Activated CD8-positive, alpha-beta T cell treated with anti-CD3 and anti-CD28 coated beads for 36 hours (primary cell): Measurements from ENCODE around the gene ERG. TPM values are rescaled to one million over a fixed set of nuclear protein-coding genes. Genes with fewer than 3 reads are reported as not detected.

Experiments
- ATAC-seq: fragments of 200-7000 bp; cut with Tn5 transposase; one replicate; pipeline ENCODE4 v1.10.0; 2021; ENCODE audit warnings: mild to moderate bottlenecking, moderate library complexity
- CTCF ChIA-PET: fragments of 350-600 bp; sonication (Branson Sonifier 250); formaldehyde crosslinking; loops from one replicate; lab custom pipeline; 2021; ENCODE audit warnings: antibody characterized with exemption; lab: Charles Lee
- POLR2A ChIA-PET: fragments of 350-600 bp; sonication (Branson Sonifier 250); formaldehyde crosslinking; loops from one replicate; lab custom pipeline; 2021; ENCODE audit warnings: antibody characterized with exemption; lab: Charles Lee
- DNase-seq: peaks from one replicate; pipeline ENCODE4 v3.0.0-alpha.2; 2020
- H3K27ac Mint-ChIP-seq: one replicate; pipeline ENCODE4 v1.8.0; 2021; ENCODE audit warnings: mild to moderate bottlenecking, mixed read lengths
- H3K27me3 Mint-ChIP-seq: one replicate; pipeline ENCODE4 v1.8.0; 2021; ENCODE audit warnings: mixed read lengths
- H3K36me3 Mint-ChIP-seq: one replicate; pipeline ENCODE4 v1.8.0; 2021; ENCODE audit warnings: low read depth, mixed read lengths
- H3K4me1 Mint-ChIP-seq: one replicate; pipeline ENCODE4 v1.8.0; 2021; ENCODE audit warnings: low read depth, mixed read lengths
- H3K4me3 Mint-ChIP-seq: one replicate; pipeline ENCODE4 v1.8.0; 2021; ENCODE audit warnings: mild to moderate bottlenecking, moderate library complexity, mixed read lengths
- H3K9me3 Mint-ChIP-seq: one replicate; pipeline ENCODE4 v1.8.0; 2021; ENCODE audit warnings: mixed read lengths
- CTCF ChIP-seq: fragments of 200-600 bp; IDR thresholded peaks from one replicate; pipeline ENCODE4 v1.8.0; 2022; ENCODE audit warnings: antibody characterized with exemption, mild to moderate bottlenecking
- intact Hi-C: fragments of 100-400 bp; cut with micrococcal nuclease; formaldehyde crosslinking; loops from one replicate; pipeline ENCODE4 v1.10.0; 2022
- total RNA-seq, 2 experiments: library from RNA; stranded (reverse); gene quantifications; one replicate each; pipeline ENCODE4 v1.2.3, GENCODE V29; 2021

The ERG gene
- total RNA-seq, 2 experiments from 2014 or later: not detected

GRCh38 chr21:38524168-38525153 lies 26.2 kb upstream of the ERG start:
- no peak overlapping the region for H3K27ac Mint-ChIP-seq
- no peak for TF ChIP-seq CTCF
- peaks cover 9% of the 10 kb centered on the region for H3K27me3 Mint-ChIP-seq
- no peaks in the 10 kb centered on the region for H3K9me3 Mint-ChIP-seq
- no peak overlapping the region for H3K4me3 Mint-ChIP-seq
- POLR2A ChIA-PET: no interaction called here
- CTCF ChIA-PET: interaction anchor here (1.3 kb wide), 1 partner anchor 19 kb away, joined by 3 read pairs; no protein-coding TSS in a partner anchor
- intact Hi-C loops: no loop called here
- ATAC-seq (no peak), DNase-seq (no peak)
- no peaks in the 10 kb centered on the region for H3K36me3 Mint-ChIP-seq
- H3K4me1 Mint-ChIP-seq: peaks cover 6% of the 10 kb centered on the region

DNA sequence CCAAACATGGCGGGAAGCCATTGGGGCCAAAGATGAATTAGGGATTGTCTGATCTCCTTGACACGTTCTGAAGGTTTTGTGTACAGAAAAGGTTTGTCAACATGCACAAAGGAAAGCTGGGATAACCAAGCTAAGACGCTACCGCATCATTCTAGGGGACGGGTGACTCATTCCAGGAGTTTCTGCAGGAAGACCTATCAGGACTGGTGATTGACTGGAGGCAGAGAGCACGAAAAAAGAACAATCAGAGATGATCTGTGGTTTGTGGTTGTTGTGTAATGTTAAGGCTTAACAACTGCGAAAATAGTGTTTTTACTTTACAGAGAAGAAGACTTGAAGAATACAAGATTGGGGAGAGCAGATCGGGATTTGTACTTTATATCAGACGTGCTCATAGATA lies 22.2 kb upstream of the ERG start:
- H3K4me1 Mint-ChIP-seq: peaks cover 4% of the 10 kb centered on the region
- peaks cover 8% of the 10 kb centered on the region for H3K27me3 Mint-ChIP-seq
- H3K36me3 Mint-ChIP-seq: no peaks in the 10 kb centered on the region
- intact Hi-C loops: no loop called here
- ATAC-seq: no peak
- DNase-seq: no peak
- H3K27ac Mint-ChIP-seq: no peak overlapping the region
- H3K9me3 Mint-ChIP-seq: no peaks in the 10 kb centered on the region
- ChIA-PET CTCF (interaction anchor here (0.7 to 1.0 kb wide), 2 partner anchors 10 to 249 kb away, joined by 3 read pairs; no protein-coding TSS in a partner anchor), POLR2A (no interaction called here)
- H3K4me3 Mint-ChIP-seq: no peak overlapping the region
- TF ChIP-seq CTCF: no peak

- POLR2A ChIA-PET: no interaction called here
Observed at GRCh38 chr21:38511662-38512243, 13.5 kb upstream of the ERG start.

GRCh38 chr21:38511198-38511597 lies 12.9 kb upstream of the ERG start:
- Mint-ChIP-seq H3K27me3 (peaks cover 5% of the 10 kb centered on the region), H3K9me3 (no peaks in the 10 kb centered on the region)
- POLR2A ChIA-PET: no interaction called here

More at GRCh38 chr21:38511662-38512243, 13.5 kb upstream of the ERG start:
- peaks cover under 1% of the 10 kb centered on the region for H3K4me1 Mint-ChIP-seq
- no peak for TF ChIP-seq CTCF
- DNase-seq (no peak), ATAC-seq (no peak)
- H3K36me3 Mint-ChIP-seq: no peaks in the 10 kb centered on the region
- no peak overlapping the region for H3K4me3 Mint-ChIP-seq
- no peaks in the 10 kb centered on the region for H3K9me3 Mint-ChIP-seq
- peaks cover 2% of the 10 kb centered on the region for H3K27me3 Mint-ChIP-seq
- no peak overlapping the region for H3K27ac Mint-ChIP-seq
- intact Hi-C loops: no loop called here
- CTCF ChIA-PET: no interaction called here

More at GRCh38 chr21:38511198-38511597, 12.9 kb upstream of the ERG start:
- no peak for DNase-seq
- Mint-ChIP-seq H3K4me3 (no peak overlapping the region), H3K4me1 (peaks cover 3% of the 10 kb centered on the region), H3K36me3 (no peaks in the 10 kb centered on the region), H3K27ac (no peak overlapping the region)
- no peak for ATAC-seq
- intact Hi-C loops: no loop called here
- CTCF ChIA-PET: interaction anchor here (0.7 to 1.3 kb wide), 2 partner anchors 9 to 121 kb away, joined by 3 read pairs; no protein-coding TSS in a partner anchor
- no peak for TF ChIP-seq CTCF
